Mesothelial cell of epicardium (in vitro differentiated cells): ENCODE measurements around the gene LENG8. TPM values are rescaled to one million over a fixed set of nuclear protein-coding genes. Genes with fewer than 3 reads are reported as not detected.
"Not testable (repeated sequence)": the region's sequence is repeated elsewhere in the genome, so short reads cannot be mapped to it uniquely, and the experiment has no call there.

Experiments used
- DNase-seq, 2 experiments: peaks; one replicate each; pipeline ENCODE4 v3.0.0; 2021; ENCODE audit warnings: low spot score in 2 of 2; ENCODE audit not compliant: unreplicated experiment in 2 of 2
- H3K27ac Mint-ChIP-seq: 2 replicates; pipeline ENCODE4 v1.8.0; 2021; ENCODE audit warnings: mixed read lengths
- H3K27me3 Mint-ChIP-seq: 2 replicates; pipeline ENCODE4 v1.8.0; 2021; ENCODE audit warnings: low read depth, mixed read lengths
- H3K36me3 Mint-ChIP-seq: 2 replicates; pipeline ENCODE4 v1.8.0; 2021; ENCODE audit warnings: mixed read lengths
- H3K4me1 Mint-ChIP-seq: 2 replicates; pipeline ENCODE4 v1.8.0; 2021; ENCODE audit warnings: mixed read lengths
- H3K4me3 Mint-ChIP-seq: 2 replicates; pipeline ENCODE4 v1.8.0; 2021; ENCODE audit warnings: mild to moderate bottlenecking, moderate library complexity, mixed read lengths
- H3K9me3 Mint-ChIP-seq: 2 replicates; pipeline ENCODE4 v1.8.0; 2021; ENCODE audit warnings: mixed read lengths
- total RNA-seq: library from RNA; stranded (reverse); gene quantifications from 3 replicates; pipeline ENCODE4 v1.2.1, GENCODE V29; 2021
- TF ChIP-seq, protein P1 (sequence below): fragments of 200-600 bp; sonication (generic); IDR thresholded peaks from one replicate; pipeline ENCODE4 v1.5.0; 2021; ENCODE audit warnings: antibody characterized with exemption; ENCODE audit not compliant: unreplicated experiment

The LENG8 gene
- total RNA-seq, 1 donor from 2014 or later = 312 TPM

DNA sequence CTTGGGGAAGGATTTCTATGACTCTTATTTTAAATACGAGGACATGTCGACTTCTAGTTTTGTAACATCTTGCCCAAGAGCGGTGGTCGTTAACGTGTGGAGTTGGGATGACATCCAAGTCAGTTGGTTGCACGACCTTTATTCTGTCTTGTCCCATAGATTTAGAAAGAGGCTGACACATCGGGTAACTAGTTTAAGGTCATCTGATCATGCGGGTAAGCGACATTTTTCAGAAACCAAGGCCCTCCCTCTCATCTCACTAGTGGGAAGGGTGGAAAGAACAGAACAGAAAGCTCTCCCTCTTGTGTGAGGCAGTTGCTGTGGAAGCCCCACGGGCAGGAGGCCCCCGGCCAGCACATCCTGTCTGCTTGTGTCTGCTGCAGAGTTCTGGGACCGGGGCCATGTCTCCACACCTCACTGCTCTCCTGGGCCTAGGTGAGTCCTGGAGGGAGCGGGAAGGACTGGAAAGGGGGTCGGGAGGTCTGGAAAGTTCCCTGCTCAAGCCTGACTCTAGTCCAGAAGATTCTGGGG, 53.6 kb downstream of the LENG8 start, which contains the start of gene LAIR2:
TSS of gene LAIR2 (plus strand) at position 314 of the 531 bp plus-strand sequence. CDS start at position 402, 88 bp downstream.
- no peaks in the 10 kb centered on the region for H3K27me3 Mint-ChIP-seq
- H3K27ac Mint-ChIP-seq = no peak within 1 kb of the TSS
- no peaks in the 10 kb centered on the region for H3K4me1 Mint-ChIP-seq
- no peaks in the 10 kb centered on the region for H3K36me3 Mint-ChIP-seq
- no peak within 1 kb of the TSS for H3K4me3 Mint-ChIP-seq
- TF ChIP-seq, protein P1, sequence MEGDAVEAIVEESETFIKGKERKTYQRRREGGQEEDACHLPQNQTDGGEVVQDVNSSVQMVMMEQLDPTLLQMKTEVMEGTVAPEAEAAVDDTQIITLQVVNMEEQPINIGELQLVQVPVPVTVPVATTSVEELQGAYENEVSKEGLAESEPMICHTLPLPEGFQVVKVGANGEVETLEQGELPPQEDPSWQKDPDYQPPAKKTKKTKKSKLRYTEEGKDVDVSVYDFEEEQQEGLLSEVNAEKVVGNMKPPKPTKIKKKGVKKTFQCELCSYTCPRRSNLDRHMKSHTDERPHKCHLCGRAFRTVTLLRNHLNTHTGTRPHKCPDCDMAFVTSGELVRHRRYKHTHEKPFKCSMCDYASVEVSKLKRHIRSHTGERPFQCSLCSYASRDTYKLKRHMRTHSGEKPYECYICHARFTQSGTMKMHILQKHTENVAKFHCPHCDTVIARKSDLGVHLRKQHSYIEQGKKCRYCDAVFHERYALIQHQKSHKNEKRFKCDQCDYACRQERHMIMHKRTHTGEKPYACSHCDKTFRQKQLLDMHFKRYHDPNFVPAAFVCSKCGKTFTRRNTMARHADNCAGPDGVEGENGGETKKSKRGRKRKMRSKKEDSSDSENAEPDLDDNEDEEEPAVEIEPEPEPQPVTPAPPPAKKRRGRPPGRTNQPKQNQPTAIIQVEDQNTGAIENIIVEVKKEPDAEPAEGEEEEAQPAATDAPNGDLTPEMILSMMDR = no peak
- no peak for DNase-seq
- H3K9me3 Mint-ChIP-seq = peaks cover 44% of the 10 kb centered on the region

DNA sequence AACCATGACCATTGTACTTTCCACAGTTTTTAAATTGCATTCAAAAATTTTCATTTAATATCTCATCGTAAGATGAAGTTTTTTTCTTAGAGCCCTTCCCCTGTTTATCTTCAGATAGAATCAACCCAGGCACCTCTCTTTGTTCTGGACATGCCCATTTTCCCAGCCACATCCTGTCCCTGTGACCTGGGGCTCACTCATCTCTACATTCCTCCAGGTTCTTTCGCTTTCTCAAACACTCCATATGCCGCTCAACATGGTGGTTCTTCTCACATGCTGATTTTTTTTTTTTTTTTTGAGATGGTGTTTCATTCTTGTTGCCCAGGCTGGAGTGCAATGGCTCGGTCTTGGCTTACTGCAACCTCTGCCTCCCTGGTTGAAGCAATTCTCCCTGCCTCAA, 56.5 kb downstream of the LENG8 start:
- not testable (repeated sequence) for H3K4me3 Mint-ChIP-seq, H3K36me3 Mint-ChIP-seq, H3K27me3 Mint-ChIP-seq, H3K4me1 Mint-ChIP-seq, H3K27ac Mint-ChIP-seq, DNase-seq
- H3K9me3 Mint-ChIP-seq = peaks cover 45% of the 10 kb centered on the region

DNA sequence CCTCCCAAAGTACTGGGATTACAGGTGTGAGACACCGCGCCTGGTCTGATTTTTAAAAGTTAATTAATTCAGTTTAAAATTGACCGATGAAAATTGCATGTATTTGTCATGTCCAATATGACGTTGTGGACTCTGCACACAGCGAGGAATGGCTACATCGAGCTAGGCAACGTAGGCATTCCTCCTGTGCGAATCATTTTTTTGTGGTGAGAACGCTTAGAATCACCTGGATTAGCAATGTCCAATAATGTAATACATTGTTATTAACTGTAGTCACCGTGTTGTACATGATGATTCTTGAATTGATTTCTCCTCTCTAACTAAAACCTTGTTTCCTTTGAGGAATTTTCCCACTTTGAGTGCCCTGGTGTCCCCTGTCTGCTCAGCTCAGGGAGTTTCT, 57.1 kb downstream of the LENG8 start:
- no peak for DNase-seq
- Mint-ChIP-seq H3K36me3 (no peaks in the 10 kb centered on the region), H3K27ac (no peak overlapping the region), H3K9me3 (peaks cover 40% of the 10 kb centered on the region), H3K4me1 (no peaks in the 10 kb centered on the region), H3K27me3 (no peaks in the 10 kb centered on the region), H3K4me3 (no peak overlapping the region)
- TF ChIP-seq, protein P1 = no peak

DNA sequence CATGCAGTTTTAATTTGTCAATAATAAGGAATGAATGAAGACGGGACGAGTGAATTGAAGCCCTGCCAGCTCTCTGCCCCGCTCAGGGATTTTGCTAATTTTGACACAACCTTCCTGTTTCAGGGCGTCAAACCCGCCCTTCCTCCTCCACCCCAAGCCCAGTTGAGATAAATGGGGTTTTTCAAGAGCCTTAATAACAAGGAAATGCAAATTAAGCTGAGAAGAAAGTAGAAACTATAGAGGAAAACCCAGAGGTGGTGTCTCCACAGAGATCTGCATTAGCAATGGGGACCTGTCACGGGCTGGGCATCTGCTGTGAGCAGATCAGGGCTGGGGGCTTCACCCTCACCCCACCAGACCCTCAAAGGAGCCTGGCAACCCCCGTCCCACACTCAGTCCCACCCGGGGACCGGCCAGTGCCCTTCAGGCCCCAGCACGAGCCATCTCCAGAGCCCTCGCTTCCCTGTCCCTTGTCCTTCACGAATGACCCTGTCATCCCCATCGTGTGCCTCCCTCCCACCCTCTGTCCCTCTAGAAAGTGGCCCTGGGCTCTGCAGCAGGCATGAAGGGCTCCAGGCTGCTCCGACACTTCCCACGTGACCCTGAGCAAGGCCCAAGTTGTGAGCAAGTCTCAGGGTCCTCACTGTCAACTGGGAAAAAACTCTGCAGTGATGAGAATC, 58.2 kb downstream of the LENG8 start:
- peaks cover 35% of the 10 kb centered on the region for H3K9me3 Mint-ChIP-seq
- not testable (repeated sequence) for H3K36me3 Mint-ChIP-seq, H3K27me3 Mint-ChIP-seq, H3K27ac Mint-ChIP-seq, DNase-seq, H3K4me1 Mint-ChIP-seq, H3K4me3 Mint-ChIP-seq

DNA sequence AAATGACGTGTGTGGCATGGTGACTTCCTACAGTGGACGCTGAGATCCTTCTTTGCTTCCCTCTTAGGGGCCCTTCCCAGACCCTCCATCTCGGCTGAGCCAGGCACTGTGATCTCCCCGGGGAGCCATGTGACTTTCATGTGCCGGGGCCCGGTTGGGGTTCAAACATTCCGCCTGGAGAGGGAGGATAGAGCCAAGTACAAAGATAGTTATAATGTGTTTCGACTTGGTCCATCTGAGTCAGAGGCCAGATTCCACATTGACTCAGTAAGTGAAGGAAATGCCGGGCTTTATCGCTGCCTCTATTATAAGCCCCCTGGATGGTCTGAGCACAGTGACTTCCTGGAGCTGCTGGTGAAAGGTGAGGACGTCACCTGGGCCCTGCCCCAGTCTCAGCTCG, 58.8 kb downstream of the LENG8 start:
- Mint-ChIP-seq H3K27ac (no peak overlapping the region), H3K27me3 (no peaks in the 10 kb centered on the region)

DNA sequence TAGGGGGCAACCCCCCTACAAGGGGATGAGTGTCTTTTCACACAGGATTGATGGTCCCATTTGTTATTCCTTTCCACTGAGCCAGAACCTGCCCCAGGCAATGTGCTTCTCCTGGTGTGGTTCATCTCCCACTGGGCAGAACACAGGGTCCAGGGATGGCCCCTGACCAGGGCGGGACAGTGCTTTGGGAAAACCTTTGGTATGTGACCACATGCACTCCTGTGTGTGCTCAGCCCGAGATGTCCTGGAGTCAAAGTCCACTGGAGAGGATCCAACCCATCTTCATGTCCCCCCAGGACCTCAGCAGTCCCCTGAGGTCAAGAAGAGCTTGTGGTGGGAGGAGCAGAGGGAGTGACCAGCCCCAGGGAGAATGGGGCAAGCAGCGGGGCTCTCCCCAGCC, 59.5 kb downstream of the LENG8 start:
- H3K27ac Mint-ChIP-seq, H3K36me3 Mint-ChIP-seq, DNase-seq, H3K27me3 Mint-ChIP-seq, H3K4me3 Mint-ChIP-seq, H3K4me1 Mint-ChIP-seq: not testable (repeated sequence)
- H3K9me3 Mint-ChIP-seq = peaks cover 44% of the 10 kb centered on the region

More for the DNA sequence above, 58.8 kb downstream of the LENG8 start:
- no peaks in the 10 kb centered on the region for H3K36me3 Mint-ChIP-seq
- DNase-seq = no peak
- TF ChIP-seq, protein P1 = no peak
- no peak overlapping the region for H3K4me3 Mint-ChIP-seq
- no peaks in the 10 kb centered on the region for H3K4me1 Mint-ChIP-seq
- peaks cover 37% of the 10 kb centered on the region for H3K9me3 Mint-ChIP-seq

DNA sequence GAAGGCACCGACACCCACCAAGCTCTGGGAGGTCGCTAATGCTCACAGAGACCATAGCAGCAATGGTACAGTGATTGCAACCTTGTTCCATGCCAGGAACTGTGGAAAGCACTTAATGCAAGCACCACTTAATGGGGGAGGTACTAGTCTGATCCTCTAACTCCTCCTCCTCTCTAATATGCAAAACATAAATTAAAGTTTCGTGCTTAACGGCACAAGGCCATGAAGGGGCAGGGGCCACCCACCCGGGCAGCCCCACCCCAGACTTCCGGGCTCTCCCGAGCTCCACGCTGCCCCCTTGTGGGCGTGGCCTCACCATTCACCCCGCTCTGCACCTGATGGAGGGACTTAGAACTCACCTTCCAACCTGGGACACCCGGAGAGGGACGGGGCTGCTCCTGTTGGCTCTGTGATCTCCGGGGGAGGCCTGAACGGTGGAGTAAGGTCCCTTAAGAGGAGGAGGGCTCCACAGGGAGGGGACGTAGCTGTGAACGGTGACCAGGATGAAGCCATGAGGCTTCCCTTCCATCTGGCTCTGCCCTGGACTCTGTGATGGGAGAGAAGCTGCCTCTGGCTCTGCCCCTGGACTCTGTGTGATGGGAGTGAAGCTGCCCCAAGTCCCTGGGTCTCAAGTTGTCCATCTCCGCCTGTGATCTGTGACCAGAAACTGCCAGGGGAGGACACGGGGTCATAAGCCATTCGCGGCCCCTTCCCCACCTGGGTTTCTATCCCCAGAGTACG, 60.4 kb downstream of the LENG8 start:
- H3K4me3 Mint-ChIP-seq, DNase-seq, H3K4me1 Mint-ChIP-seq, H3K36me3 Mint-ChIP-seq, H3K27me3 Mint-ChIP-seq, H3K27ac Mint-ChIP-seq: not testable (repeated sequence)
- H3K9me3 Mint-ChIP-seq = peaks cover 43% of the 10 kb centered on the region

Other genes starting within 250 kb of the LENG8 start
- 1,211 to 1,274 TPM (median 1,263 TPM) in 3 replicates for gene RPS9, start 248.3 kb upstream of the LENG8 start, total RNA-seq
- not detected in 3 replicates for gene LILRB3, start 226.2 kb upstream of the LENG8 start, total RNA-seq
- not detected in 3 replicates for gene LILRA6, start 206.4 kb upstream of the LENG8 start, total RNA-seq
- not detected in 3 replicates for gene LILRB5, start 191.9 kb upstream of the LENG8 start, total RNA-seq
- not detected in 3 replicates for gene LILRB2, start 168.1 kb upstream of the LENG8 start, total RNA-seq
- gene LILRA5, start 136.0 kb upstream of the LENG8 start, total RNA-seq = not detected in 3 replicates
- gene LILRA4, start 110.0 kb upstream of the LENG8 start, total RNA-seq = not detected in 3 replicates
- gene LAIR1, start 84.3 kb upstream of the LENG8 start, total RNA-seq = 0.53 to 0.92 TPM (median 0.75 TPM) in 3 replicates
- 4.2 to 6.0 TPM (median 5.2 TPM) in 3 replicates for gene TTYH1, start 33.7 kb upstream of the LENG8 start, total RNA-seq
- gene LENG9, start 14.6 kb downstream of the LENG8 start, total RNA-seq = 5.5 to 6.8 TPM (median 5.8 TPM) in 3 replicates
- gene CDC42EP5, start 24.1 kb downstream of the LENG8 start, total RNA-seq = 114 to 126 TPM (median 115 TPM) in 3 replicates
- not detected in 3 replicates for gene LAIR2, start 53.6 kb downstream of the LENG8 start, total RNA-seq
- gene LILRA2, start 124.6 kb downstream of the LENG8 start, total RNA-seq = not detected in 3 replicates
- not detected in 3 replicates for gene LILRA1, start 144.4 kb downstream of the LENG8 start, total RNA-seq
- not detected in 3 replicates for gene LILRB1, start 181.3 kb downstream of the LENG8 start, total RNA-seq
- not detected in 3 replicates for gene LILRB4, start 213.8 kb downstream of the LENG8 start, total RNA-seq